ENCODE data around the gene CD207.

DNA sequence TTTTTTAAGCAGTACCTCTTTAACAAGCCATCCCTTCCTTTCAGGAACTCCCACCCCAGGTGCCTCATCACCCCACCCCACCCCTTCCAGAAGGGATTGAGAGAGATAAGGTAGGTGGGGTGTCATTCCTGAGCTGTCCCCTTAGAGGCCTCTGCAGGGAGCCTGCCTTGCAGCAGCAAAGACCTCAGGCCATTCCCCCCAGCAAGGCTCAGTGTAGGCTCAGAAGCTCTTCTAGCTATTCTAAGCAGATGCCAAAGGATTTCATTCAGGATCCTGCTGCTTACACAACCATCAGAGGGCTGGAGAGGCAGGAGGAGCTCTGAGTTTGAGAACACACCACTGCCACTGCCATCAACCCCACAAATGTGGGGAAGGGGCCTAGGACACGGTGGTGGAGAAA is 39.4 kb downstream of the CD207 start:
- no peak for TF ChIP-seq CTCF (IDR thresholded peaks at IDR 0.05; ENCODE audit: poor library complexity)
- TF ChIP-seq EZH2 (IDR thresholded peaks at IDR 0.05; ENCODE audit: borderline replicate concordance), result no peak
